Measurements from ENCODE around the gene AKT2.

Gene AKT2

DNA sequence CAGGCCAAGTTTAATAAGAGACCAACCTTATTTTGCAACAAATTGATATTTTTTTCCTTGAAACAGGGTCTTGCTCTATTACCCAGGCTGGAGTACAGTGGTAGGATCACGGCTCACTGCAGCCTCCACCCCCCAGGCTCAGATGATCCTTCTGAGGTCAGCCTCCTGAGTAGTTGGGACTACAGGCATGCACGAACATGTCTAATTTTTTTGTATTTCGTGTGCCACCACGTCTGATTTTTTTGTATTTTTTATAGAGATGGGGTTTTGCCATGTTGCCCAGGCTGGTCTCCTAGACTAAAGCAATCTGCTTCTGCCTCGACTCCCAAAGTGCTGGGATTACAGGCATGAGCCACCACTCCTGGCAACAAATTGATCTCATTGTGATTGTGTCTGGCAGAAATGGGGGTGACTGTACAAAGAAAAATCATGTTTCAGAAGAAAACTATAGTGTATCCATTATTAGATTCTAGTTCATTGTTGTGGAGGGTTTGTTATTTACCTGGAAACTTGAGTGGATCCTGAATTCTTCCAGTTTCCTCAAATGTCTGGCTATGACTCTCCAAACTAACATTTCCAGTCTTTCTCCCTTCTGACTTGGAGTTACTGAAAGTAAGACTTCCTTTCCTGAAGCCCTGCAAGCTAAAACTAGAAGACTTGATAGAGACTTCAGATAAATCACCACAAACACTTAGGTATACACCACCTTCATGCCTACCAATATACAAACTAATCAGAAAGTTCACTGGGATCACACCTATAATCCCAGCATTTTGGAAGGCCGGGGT is 17.3 kb upstream of the AKT2 start:
- DNase-seq (ENCODE audit: low read depth in 2 of 3, low spot score in 2 of 3) = no peak

DNA sequence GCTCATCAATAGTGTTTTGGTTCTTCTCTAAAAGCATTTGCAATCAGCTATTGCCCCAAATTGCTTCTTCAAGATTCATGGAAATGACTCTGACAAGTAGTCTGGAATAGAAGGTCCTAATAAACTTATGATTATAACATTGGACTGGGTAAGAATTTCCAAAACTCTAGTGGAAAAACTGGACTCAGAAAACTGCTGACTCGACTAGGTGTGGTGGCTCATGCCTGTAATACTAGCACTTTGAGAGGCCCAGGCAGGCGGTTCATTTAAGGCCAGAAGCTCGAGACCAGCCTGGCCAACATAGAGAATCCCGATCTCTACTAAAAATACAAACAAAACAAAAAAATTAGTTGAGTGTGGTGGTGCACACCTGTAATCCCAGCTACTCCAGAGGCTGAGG is 15.5 kb upstream of the AKT2 start:
- DNase-seq (ENCODE audit: low read depth in 2 of 3, low spot score in 2 of 3) = no peak

DNA sequence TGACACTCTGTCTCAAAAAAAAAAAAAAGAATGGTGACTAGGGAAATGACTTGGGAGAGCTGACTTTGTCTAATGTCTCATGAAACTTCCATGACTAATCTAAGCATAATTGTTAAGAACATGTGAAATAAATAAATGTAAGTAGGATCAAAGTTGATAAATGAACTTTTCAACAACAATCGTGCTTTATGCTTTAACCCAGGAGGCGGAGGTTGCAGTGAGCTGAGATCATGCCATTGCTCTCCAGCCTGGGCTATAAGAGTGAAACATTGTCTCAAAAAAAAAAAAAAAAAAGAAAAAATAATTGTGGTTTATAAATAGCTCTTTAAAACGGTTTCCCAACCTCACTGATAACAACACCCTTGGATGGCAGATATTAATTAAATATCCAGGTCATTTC is 12.9 kb upstream of the AKT2 start:
- DNase-seq (ENCODE audit: low read depth in 2 of 3, low spot score in 2 of 3) = no peak

DNA sequence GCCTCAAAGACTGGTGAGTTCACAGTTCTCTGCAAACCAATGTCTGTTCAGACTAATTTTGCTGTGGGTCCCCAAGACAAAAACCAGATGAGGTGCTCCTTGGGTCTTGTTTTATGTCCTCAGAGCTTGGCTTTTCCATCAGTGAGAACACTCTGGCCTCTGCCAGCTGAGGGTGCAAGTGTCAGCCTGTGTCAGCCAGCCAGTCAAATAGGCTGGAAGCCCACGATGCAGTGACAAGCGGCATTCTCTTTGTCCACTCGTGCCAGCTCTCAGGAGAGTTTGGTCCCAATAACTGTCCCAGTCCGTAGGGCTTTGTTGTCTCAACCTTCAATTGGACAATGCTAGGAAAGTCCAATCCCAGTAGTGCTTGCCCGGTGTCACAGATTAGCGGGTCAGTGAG is 9.4 kb upstream of the AKT2 start:
- no peak for DNase-seq (ENCODE audit: low read depth in 2 of 3, low spot score in 2 of 3)

DNA sequence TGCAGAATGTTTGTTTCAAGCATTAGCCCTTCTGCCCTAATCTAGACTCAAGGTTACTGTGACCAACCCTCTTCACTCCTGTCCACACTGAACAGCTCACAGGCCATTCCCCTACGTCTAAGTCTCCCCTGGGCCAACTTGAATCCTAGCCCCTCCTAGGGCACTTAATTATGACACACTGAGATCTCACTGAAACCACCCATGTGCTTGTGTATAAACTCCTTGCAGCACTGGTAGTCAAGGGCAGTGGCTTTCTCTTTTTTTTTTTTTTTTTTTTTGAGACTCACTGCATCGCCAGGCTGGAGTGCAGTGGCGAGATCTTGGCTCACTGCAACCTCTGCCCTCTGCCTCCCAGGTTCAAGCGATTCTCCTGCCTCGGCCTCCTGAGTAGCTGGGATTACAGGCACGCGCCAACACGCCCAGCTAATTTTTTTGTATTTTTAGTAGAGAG is 1.9 kb upstream of the AKT2 start:
- no peak for DNase-seq (ENCODE audit: low read depth in 2 of 3, low spot score in 2 of 3)

DNA sequence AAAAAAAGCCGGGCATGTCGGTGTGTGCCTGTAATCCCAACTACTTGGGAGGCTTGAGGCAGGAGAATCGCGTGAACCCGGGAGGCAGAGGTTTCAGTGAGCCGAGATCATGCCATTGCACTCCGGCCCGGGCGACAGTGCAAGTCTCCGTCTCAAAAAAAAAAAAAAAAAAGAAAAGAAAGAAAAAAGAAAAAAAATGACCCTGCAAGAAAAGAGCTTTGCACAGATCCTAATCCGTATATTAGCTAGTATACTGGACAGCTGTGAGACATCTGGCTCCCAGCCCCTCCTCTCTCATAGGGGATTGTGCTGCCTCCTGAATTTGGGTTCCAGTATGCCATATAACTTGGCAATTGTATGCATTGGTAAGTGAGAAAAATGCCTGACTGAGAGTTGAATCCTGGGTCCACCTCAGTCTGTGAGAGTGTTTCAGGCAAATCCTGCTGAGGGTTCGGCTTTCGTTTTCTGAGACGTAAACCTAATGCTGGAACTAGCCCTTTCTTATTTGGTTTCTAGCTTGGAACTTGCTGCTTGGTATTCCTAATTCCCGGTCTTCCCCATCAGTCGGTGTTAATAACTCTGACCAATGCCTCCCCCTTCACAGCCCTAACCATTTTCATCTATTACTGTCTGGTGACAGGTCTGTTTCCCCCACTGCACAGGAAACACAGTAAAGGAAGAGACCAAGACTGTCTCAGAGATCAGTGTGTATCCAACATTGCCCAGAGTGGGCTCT is 1.3 kb upstream of the AKT2 start:
- DNase-seq (ENCODE audit: low read depth in 2 of 3, low spot score in 2 of 3) = no peak

DNA sequence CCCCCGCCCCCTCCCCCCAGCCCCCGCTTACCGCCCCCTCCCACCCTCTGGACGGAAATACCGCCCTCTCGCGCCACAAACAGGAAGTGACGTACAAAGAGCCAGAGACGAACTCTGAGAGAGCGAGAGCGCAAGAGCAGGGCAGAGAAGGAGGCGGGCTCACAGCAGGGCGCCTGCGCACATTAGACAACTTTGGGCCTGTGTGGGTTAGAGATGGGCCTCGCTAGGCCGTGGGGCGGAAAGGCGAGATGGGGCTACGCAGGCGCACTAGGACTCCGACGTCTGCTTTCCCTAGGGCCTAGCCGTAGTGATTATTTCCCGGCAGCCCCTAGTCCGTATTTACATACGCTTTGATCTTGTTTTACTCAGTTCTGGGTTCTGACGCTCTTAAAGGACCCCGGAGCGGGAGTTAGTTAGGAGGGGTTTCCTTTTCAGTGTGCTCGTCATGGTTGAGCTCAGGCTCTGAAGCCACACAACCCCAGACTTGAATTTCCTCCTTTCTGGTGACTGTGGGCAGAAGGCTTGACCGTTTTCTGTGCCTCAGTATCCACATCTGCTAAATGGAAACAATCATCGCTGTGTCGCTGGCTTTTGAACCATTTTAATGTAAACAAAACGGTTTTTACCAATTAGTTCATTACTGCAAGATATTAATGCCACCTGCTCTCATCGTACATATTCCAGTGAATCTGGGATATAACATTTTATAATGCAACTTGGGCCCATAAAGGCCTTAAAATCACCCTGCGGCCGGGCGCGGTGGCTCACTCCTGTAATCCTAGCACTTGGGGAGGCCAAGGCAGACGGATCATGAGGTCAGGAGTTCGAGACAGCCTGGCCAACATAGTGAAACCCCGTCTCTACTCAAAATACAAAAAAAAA is 449 bp upstream of the AKT2 start:
- DNase-seq (ENCODE audit: low read depth in 2 of 3, low spot score in 2 of 3) = peak; percentile 84 to 97 (median 91)

DNA sequence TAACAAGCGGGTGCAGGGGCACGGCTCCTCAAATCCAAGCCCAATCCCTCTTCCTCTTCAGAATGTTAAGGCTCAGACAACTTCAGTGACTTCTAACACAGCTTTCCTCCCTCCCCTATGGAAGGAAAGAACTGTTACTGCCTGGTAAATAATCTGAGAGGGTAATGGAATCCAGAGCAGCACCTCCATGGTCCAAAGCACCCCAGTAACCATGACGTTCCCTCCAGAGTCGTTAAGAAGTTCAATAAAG is 969 bp downstream of the AKT2 start:
- no peak for DNase-seq (ENCODE audit: low read depth in 2 of 3, low spot score in 2 of 3)

DNA sequence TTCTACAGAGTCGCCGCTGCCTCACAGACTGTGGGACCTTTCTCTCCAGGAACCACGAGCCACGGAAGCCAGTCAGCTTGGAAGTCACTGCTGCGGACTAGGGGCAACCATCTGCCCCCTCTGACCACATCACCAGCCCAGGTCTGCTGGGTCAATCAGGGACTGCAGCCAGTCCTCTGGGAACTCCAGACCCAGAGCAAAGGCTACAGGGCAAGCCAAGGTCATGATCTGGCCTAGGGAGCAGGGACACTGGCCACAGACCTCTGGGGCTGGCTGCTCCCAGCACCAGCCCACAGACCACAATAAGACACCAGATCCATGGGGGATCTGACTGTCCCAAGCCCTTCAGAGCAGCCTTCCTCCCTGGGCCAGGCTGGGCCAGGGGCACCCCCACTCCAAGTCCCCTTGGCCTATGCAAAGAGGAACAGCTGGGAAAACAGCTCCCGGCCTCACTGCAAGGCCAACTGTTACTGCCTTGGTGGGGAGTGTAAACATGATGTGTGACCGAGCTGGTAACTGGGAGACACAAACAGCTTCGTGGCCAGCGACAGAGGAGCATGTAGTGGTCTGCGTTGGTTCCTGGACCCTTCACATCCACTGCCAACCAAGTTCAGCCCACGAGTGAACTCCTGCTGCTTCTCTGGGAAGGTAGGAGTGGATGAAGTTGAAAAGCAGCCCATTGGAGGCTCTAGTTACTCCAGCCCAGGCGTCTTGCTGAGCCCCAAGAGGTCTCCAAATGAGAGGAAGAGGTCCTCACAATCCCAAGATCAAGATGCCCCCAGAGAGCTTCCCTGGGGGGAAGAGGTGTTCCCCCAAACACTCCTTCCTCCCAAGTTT is 1.5 kb downstream of the AKT2 start:
- no peak for DNase-seq (ENCODE audit: low read depth in 2 of 3, low spot score in 2 of 3)

DNA sequence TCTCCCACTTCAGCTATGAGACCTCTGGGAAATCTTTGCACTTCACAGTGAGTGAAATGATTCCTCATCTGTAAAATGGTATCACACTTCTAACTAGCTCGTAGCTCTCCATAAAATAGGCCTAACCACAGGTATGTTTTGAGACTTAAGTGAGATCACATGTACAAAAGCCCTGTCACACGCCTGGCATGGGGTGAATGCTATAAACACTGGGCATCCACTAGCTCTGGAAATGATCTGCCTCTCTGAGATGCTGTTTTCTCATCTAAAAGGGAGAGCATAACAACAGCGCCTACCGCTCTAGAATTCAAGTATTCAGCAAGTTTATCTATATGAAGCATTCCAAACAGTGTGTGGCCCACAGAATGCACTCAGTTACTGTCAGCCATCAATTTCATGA is 2.2 kb downstream of the AKT2 start:
- no peak for DNase-seq (ENCODE audit: low read depth in 2 of 3, low spot score in 2 of 3)

DNA sequence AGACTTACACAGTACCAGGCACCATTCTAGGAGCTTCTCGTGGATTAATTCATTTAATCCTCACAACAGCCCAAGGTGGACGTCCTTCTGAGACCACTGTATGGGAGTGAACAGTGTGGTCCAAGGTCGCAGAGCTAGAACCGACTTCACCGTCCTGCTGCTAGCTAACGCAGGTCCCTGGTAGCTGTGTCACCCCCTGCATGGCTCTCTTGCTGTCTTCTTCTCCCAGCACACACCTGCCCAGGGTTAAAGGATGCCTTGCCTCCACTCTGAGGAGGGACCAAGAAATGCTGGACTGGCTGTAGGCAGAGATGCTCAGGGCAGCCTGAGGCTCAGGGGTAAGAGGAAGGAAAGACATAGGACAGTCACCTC is 3.0 kb downstream of the AKT2 start:
- DNase-seq (ENCODE audit: low read depth in 2 of 3, low spot score in 2 of 3) = no peak

DNA sequence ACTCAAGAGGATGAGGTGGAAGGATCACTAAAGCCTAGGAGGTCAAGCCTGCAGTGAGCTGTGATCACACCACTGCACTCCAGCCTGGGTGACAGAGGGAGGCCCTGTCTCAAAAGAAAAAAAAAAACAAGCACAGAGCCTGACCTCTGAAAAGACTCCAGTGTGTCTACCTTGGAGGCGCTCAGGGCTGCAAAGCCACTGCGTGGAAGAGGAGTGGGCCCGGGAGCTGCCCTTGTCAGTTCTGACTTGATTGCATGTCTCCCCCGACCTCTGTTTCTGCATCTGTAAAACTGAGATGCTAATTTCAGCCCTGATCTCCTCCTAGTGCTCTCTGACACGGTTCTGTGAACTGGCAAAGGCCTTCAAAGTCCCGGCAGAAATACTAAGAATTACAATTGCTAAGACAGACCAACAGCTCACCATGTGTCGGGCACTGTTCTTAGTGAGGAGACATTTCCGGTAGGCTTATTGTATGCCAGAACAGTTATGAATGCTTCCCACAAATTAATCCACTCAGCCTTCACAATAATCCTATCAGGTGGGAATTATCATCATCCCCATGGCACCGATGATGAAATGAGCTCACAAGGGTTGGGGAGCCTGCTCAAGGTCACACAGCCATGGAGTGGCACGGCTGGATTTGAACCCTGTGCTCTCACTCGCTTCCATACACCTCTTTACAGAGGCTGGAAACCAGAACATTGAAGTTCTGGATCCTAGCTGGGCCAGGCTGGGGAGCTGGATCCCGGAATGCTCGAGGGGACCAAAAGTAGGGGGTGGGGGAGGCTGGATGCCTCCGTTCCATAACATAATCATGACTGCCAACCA is 3.5 kb downstream of the AKT2 start:
- DNase-seq (ENCODE audit: low read depth in 2 of 3, low spot score in 2 of 3) = no peak

DNA sequence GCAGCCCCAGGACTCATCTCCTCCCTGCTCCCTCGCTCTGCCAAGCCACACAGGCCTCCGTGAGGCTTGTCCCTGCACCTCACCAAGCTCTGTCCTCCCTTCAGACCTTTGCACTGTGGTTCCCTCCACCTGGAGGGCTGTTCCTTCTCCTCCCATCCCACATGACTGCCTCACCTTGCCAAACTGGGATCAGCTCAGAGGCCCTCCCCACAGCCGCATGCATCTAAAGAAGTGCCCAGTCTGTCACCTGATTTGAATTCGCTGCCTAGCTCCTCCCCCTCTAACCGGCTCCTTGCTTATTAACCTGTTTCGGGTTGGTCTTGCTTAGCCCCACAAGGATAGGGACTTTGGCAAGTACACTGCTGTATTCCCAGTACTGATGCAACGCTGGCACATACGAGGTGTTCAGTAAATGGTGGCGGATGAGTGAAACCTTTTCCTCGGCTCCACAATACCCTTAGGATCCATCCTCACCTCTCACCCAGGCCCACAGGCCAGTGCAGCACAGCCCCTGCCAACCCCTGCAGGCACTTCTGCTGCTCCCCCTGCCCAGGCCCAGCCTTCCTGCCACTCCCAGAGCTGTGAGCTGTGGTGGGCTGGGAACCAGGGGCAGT is 4.4 kb downstream of the AKT2 start:
- no peak for DNase-seq (ENCODE audit: low read depth in 2 of 3, low spot score in 2 of 3)

DNA sequence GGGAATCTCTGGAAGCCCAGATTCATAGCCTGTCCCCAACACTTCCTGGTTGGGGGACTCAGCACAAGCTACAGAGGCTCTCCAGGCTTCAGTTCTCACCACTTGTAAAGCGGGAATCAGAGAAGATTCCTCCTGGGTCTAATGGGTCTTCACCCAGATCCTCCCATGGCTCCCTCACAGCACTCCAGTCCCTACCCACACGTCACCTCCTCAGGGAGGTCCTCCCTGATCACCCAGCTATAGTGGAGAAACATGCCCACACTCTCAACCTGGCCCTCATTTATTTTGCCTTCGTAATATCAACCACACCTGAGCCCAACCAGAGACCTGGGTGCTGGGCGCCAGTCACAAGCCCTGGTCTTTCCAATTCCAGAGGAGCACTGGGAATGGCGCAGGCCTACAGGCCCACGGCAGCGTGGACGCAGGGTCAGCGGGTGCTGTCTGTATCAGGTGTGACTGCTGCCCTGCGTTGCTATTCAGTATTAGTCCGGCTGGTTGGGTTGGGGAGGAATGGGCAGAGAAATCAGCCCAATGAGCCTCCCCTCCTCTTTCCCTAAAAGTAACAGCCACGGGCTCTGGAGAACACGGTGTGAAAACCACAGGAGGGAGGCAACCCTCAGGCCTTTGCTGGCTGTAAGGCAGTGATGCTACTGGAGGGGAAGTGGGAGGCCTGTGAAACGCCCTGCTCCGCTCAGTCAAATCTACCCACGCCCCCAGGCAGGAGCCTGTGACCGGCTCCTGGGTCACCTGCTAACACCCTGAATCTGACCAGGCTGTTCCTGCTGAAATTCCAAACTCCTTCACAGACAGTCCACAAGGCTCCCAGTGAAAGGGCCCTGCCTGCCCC is 5.2 kb downstream of the AKT2 start:
- peak in 1 of 3 experiments; percentile 9 for DNase-seq (ENCODE audit: low read depth in 2 of 3, low spot score in 2 of 3)

DNA sequence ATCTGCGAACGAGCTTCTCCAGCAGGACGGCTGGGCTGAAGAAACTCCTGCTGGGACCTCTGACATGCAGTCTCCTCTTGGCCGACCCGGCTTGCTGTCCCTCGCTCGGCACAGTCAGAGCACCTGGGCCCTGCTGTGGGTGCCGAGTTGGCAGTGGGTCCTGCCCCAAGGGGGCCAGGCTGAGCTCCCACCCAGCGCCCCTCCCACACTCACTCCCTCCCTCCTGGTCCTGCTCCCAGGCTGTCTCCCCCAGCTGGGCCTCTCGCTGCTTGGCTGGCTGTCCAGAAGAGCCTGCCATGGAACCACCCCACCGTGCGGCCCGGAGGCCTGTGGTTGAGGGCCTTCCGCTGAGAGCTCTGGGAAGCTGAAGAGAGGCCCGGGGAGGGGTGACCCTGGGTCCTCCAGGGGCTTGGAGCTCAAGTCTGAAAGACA is 6.0 kb downstream of the AKT2 start:
- no peak for DNase-seq (ENCODE audit: low read depth in 2 of 3, low spot score in 2 of 3)

DNA sequence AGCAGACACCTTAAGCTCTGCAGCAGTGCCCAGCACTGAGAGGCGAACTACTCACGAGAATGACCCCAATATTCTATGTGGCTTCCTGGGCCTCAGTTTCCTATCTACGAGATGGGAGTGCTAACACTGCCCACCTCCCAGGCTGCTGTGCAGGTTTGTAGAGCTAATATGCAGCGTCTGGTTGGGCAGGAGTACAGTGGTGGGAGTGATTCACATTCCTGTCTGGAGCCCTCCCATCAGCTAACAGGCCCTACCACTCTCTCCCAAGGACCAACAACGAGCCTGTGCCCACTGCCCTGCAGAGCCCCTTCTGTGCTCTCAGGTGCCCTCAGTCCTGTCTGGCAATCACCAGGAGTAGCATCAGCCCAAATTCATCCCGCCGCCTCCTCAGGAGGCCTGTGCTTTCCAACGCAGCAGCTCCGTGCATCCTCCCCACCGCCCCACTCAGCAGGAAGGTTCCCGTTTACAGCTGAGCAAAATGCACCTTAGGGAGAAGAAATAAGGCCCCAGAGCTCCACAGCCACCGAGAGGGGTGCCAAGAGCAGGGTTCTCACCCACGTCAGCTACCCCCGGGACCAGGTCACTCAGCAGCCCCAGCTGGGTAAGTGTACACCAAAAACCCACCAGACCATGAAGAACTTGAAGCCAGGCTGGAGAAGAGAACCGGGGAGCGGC is 6.6 kb downstream of the AKT2 start:
- no peak for DNase-seq (ENCODE audit: low read depth in 2 of 3, low spot score in 2 of 3)

DNA sequence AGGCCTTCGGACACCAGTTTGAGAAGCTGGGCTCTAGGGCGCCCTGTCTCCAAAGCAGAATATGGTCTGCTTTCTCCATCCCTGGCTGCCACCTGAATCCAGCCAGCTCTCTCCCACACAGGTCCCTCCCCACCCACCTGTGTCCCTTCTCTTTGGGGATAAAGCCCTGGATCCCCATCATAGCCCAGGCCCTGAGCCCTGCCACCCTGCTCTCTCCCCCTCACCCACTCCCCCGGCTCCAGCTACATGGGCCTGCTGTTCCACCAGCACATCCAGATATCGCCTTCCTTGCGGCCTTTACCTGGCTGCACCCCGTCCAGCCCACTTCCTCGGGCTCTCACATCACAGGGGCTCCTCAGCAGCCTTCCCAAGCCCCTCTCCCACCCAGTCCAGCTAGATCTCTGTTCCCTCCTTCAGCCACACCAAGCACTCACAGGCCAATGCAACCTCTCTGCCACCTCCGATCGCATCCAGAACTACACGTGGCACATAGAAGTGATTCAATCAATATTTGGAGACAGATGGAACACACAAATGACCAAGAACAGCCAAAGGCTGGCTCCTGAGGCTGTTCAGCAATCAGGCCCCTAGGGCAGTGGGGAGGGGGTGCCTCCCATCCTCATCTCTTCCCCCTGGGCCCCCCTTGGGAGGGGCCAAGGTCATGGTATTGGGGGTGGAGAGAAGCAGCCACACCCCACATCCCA is 7.6 kb downstream of the AKT2 start:
- DNase-seq (ENCODE audit: low read depth in 2 of 3, low spot score in 2 of 3) = no peak
